SU-DHL-6 (cell line): ENCODE results near the gene MCTP1.

Experiments
- H2AFZ ChIP-seq: fragments of 200-600 bp; sonication (generic); 2 replicates; pipeline ENCODE4 v1.6.1; 2014; ENCODE audit warnings: low read depth, mild to moderate bottlenecking, moderate library complexity, mixed read lengths, antibody characterized with exemption, low read length; ENCODE audit not compliant: severe bottlenecking
- H3F3A ChIP-seq: fragments of 200-600 bp; shearing (Covaris generic); 2 replicates; pipeline ENCODE4 v1.6.0; 2016; ENCODE audit warnings: antibody characterized with exemption, mild to moderate bottlenecking; ENCODE audit not compliant: insufficient read depth
- H3K27ac ChIP-seq: fragments of 200-600 bp; sonication (generic); 2 replicates; pipeline ENCODE4 v1.5.1; 2016; ENCODE audit warnings: low read depth, mild to moderate bottlenecking, low read length, moderate library complexity, mixed read lengths
- H3K27me3 ChIP-seq: fragments of 200-600 bp; sonication (generic), shearing (Covaris generic); 2 replicates; pipeline ENCODE4 v1.6.0; 2014; ENCODE audit warnings: mild to moderate bottlenecking, low read length
- H3K36me3 ChIP-seq: fragments of 200-600 bp; sonication (generic); 2 replicates; pipeline ENCODE4 v1.6.1; 2014; ENCODE audit warnings: mild to moderate bottlenecking, low read length, mixed read lengths
- H3K4me2 ChIP-seq: fragments of 300-600, 200-600 bp; shearing (Covaris generic), sonication (generic); 2 replicates; pipeline ENCODE4 v1.6.0; 2014; ENCODE audit warnings: low read length, low read depth, mild to moderate bottlenecking; ENCODE audit not compliant: poor library complexity, severe bottlenecking
- H3K4me3 ChIP-seq: fragments of 200-600 bp; sonication (generic); 2 replicates; pipeline ENCODE4 v1.5.1; 2014; ENCODE audit warnings: antibody characterized with exemption, low read length, mild to moderate bottlenecking, mixed read lengths; ENCODE audit not compliant: insufficient read depth, poor library complexity, severe bottlenecking
- H3K79me2 ChIP-seq: fragments of 200-600 bp; sonication (generic); 2 replicates; pipeline ENCODE4 v1.6.1; 2014; ENCODE audit warnings: mild to moderate bottlenecking, low read length, moderate library complexity; ENCODE audit not compliant: insufficient read depth
- H3K9ac ChIP-seq: fragments of 200-600 bp; sonication (generic); 2 replicates; pipeline ENCODE4 v1.7.0; 2014; ENCODE audit warnings: mild to moderate bottlenecking, low read length
- H3K9me2 ChIP-seq: fragments of 200-600 bp; sonication (generic); replicated peaks from 2 replicates; pipeline ENCODE4 v1.6.1; 2014; ENCODE audit warnings: low read length; ENCODE audit not compliant: insufficient read depth
- H3K9me3 ChIP-seq: fragments of 200-600 bp; sonication (generic); 2 replicates; pipeline ENCODE4 v1.6.1; 2014; ENCODE audit warnings: low read length, mixed read lengths; ENCODE audit not compliant: insufficient read depth
- H4K20me1 ChIP-seq: fragments of 200-600 bp; sonication (generic); 2 replicates; pipeline ENCODE4 v1.6.1; 2014; ENCODE audit warnings: low read depth, mild to moderate bottlenecking, antibody characterized with exemption, low read length, moderate library complexity, mixed read lengths
- EZH2phosphoT487 ChIP-seq: fragments of 200-600 bp; sonication (generic), shearing (Covaris generic); conservative IDR thresholded peaks from 2 replicates; pipeline ENCODE4 v1.6.1; 2018; ENCODE audit warnings: mild to moderate bottlenecking, antibody characterized with exemption, low read length, moderate library complexity, mixed read lengths
- TF ChIP-seq, protein P1 (sequence below): fragments of 200-600 bp; sonication (generic); IDR thresholded peaks from one replicate; pipeline ENCODE4 v1.5.1; 2017; ENCODE audit warnings: antibody characterized with exemption, mild to moderate bottlenecking, low read length, moderate library complexity; ENCODE audit not compliant: insufficient read depth, poor library complexity, severe bottlenecking

Gene MCTP1

DNA sequence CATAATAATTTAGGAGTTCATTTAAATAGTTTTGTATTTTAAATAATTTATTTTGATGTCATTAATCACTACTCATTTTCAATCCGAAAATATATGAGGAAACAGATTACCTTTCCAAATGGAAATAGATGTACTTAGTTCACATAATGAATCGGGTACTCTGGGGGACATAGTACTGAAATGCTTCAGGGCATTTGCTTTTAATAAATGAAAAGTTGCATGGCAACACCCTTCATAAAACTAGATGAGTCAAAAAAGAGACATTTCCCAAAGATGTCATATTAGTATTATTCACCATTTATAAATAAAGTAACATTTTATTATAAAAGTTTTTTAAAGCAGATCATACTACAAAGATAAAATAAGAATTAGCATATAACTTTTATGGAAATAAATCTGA is 177.8 kb downstream of the MCTP1 start:
- Histone ChIP-seq H3K4me2 (no peak overlapping the region), H3K79me2 (no peaks in the 10 kb centered on the region), H4K20me1 (no peaks in the 10 kb centered on the region), H3K9me2 (no peaks in the 10 kb centered on the region), H3K36me3 (no peaks in the 10 kb centered on the region), H3K4me3 (no peak overlapping the region), H3K9me3 (no peaks in the 10 kb centered on the region), H3F3A (no peaks in the 10 kb centered on the region), H3K27me3 (no peaks in the 10 kb centered on the region), H3K9ac (no peak overlapping the region), H3K27ac (no peak overlapping the region), H2AFZ (no peak overlapping the region)
- TF ChIP-seq, protein P1, sequence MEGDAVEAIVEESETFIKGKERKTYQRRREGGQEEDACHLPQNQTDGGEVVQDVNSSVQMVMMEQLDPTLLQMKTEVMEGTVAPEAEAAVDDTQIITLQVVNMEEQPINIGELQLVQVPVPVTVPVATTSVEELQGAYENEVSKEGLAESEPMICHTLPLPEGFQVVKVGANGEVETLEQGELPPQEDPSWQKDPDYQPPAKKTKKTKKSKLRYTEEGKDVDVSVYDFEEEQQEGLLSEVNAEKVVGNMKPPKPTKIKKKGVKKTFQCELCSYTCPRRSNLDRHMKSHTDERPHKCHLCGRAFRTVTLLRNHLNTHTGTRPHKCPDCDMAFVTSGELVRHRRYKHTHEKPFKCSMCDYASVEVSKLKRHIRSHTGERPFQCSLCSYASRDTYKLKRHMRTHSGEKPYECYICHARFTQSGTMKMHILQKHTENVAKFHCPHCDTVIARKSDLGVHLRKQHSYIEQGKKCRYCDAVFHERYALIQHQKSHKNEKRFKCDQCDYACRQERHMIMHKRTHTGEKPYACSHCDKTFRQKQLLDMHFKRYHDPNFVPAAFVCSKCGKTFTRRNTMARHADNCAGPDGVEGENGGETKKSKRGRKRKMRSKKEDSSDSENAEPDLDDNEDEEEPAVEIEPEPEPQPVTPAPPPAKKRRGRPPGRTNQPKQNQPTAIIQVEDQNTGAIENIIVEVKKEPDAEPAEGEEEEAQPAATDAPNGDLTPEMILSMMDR = no peak

DNA sequence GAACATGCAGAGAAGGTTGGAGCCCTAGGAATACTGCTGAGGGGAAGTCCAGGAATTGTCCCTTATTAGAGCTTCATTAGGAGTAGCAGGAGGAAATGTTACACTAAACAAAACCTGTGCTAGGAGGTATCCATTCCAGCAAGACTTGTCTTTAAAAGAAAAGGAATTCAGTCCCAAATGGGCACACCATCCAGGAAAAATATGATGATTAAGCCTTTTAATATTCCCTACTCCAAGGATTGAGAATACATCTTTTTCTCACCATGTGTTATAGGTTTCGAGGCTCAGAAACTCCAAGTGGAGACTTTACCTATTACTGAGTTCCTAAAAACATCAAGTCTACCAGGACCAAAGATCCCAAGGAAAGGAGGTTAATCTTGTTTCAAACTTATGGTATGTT is 179.3 kb downstream of the MCTP1 start:
- Histone ChIP-seq H3K36me3 (no peaks in the 10 kb centered on the region), H3F3A (no peaks in the 10 kb centered on the region), H3K9ac (no peak overlapping the region), H3K79me2 (no peaks in the 10 kb centered on the region), H3K27ac (no peak overlapping the region), H3K27me3 (no peaks in the 10 kb centered on the region), H3K4me2 (no peak overlapping the region), H2AFZ (no peak overlapping the region), H4K20me1 (no peaks in the 10 kb centered on the region), H3K9me2 (no peaks in the 10 kb centered on the region), H3K9me3 (no peaks in the 10 kb centered on the region), H3K4me3 (no peak overlapping the region)
- TF ChIP-seq, protein P1 = no peak
- TF ChIP-seq EZH2phosphoT487 = no peak

DNA sequence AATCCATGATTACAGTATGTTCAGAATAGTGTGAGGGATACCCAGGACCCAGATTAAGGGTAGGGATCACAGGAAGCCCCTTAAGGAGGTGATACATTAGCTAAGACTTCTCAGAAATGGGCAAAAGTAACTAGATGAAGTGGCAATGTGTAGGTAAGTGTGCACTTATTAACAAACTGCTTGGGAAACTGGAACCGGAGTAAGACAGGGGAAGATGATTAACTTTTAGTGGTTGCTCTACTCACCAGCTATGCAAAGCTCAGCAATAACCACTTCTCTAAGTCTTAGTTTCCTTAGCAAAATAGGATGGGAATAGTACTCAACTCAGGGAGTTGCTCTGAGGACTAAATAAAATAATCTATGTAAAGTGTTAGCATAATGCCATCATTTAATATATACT is 182.2 kb downstream of the MCTP1 start:
- Histone ChIP-seq H4K20me1 (no peaks in the 10 kb centered on the region), H3K27me3 (no peaks in the 10 kb centered on the region), H3K9ac (no peak overlapping the region), H3K4me2 (no peak overlapping the region), H3K9me2 (no peaks in the 10 kb centered on the region), H3F3A (no peaks in the 10 kb centered on the region), H3K36me3 (no peaks in the 10 kb centered on the region), H3K4me3 (no peak overlapping the region), H3K79me2 (no peaks in the 10 kb centered on the region), H3K27ac (no peak overlapping the region), H3K9me3 (no peaks in the 10 kb centered on the region), H2AFZ (no peak overlapping the region)
- TF ChIP-seq EZH2phosphoT487 = no peak
- TF ChIP-seq, protein P1 = no peak

DNA sequence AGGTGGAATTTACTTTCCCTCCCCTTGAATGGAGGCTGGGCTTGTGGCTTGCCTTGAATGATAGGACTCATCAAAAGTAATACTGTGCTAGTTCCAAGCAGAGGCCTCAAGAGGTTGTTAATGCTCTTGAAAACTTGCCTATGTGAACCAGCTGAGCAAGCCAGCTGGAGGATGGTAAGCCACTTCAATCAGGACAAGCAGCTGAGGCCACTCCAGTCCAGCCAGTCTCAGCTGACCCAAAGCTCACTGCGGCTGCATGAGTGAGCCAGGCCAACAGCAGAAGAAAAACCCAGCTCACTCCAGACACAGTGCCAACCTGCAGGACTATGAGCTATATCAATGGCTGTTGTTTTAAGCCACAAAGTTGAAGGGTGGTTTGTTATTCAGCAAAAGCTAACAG is 182.8 kb downstream of the MCTP1 start:
- Histone ChIP-seq H3K4me3 (no peak overlapping the region), H2AFZ (no peak overlapping the region), H3F3A (no peaks in the 10 kb centered on the region), H3K36me3 (no peaks in the 10 kb centered on the region), H3K27me3 (no peaks in the 10 kb centered on the region), H3K79me2 (no peaks in the 10 kb centered on the region), H3K9me3 (no peaks in the 10 kb centered on the region), H4K20me1 (no peaks in the 10 kb centered on the region), H3K4me2 (no peak overlapping the region), H3K9me2 (no peaks in the 10 kb centered on the region), H3K9ac (no peak overlapping the region), H3K27ac (no peak overlapping the region)
- no peak for TF ChIP-seq EZH2phosphoT487
- TF ChIP-seq, protein P1 = no peak
